ENCODE measurements around the gene CTBP2. TPM values are rescaled to one million over a fixed set of nuclear protein-coding genes. Genes with fewer than 3 reads are reported as not detected.

Gene CTBP2
- total and polyA plus RNA-seq, 10 donors: 6.7 to 74.4 (median 40.1) TPM

- no peak overlapping the region for H3K27ac ChIP-seq
- intact Hi-C loops (cut with DNase I; ENCODE audit: low total_unique reads): no loop called here
- H3K36me3 ChIP-seq: no peaks in the 10 kb centered on the region
- H3K4me3 ChIP-seq: no peak overlapping the region
- peaks cover 0 to 32% (median 0%) of the 10 kb centered on the region in 7 donors for H3K27me3 ChIP-seq (replicated peaks in 1 of 7)
- H3K9me3 ChIP-seq: no peaks in the 10 kb centered on the region
- H3K4me1 ChIP-seq: no peaks in the 10 kb centered on the region
- 72 to 84% (median 79%) methylated on average over 6 to 8 of the region's 8 CpGs for WGBS, 5 donors
- TF ChIP-seq CTCF (IDR thresholded peaks at IDR 0.05 in 8 of 11, conservative IDR thresholded peaks at IDR 0.05 in 3 of 11) (no peak), POLR2A (IDR thresholded peaks at IDR 0.05) (no peak)
- DNase-seq: peak; percentile 43
Observed at GRCh38 chr10:125190946-125191345, 30.6 kb upstream of the CTBP2 start.

- H3K27me3 ChIP-seq (replicated peaks in 1 of 7): peaks cover 0 to 32% (median 0%) of the 10 kb centered on the region in 7 donors
- H3K27ac ChIP-seq: no peak overlapping the region
- peak; percentile 37 for DNase-seq
- no peaks in the 10 kb centered on the region for H3K4me1 ChIP-seq
- no peaks in the 10 kb centered on the region for H3K9me3 ChIP-seq
- H3K36me3 ChIP-seq: no peaks in the 10 kb centered on the region
- 74 to 89% (median 85%) methylated on average over 6 of the region's 6 CpGs for WGBS, 5 donors
- intact Hi-C loops (cut with DNase I; ENCODE audit: low total_unique reads): no loop called here
- TF ChIP-seq CTCF (IDR thresholded peaks at IDR 0.05 in 8 of 11, conservative IDR thresholded peaks at IDR 0.05 in 3 of 11) (no peak), POLR2A (IDR thresholded peaks at IDR 0.05) (no peak), POLR2AphosphoS5 (IDR thresholded peaks at IDR 0.05) (no peak)
- no peak overlapping the region for H3K4me3 ChIP-seq
Observed at GRCh38 chr10:125190414-125190813, 30.1 kb upstream of the CTBP2 start.

GRCh38 chr10:125189162-125189561 is 28.8 kb upstream of the CTBP2 start:
- intact Hi-C loops (cut with DNase I; ENCODE audit: low total_unique reads): no loop called here
- WGBS, 5 donors: 73 to 89% (median 84%) methylated on average over 8 of the region's 8 CpGs

More at GRCh38 chr10:125189162-125189561, 28.8 kb upstream of the CTBP2 start:
- Histone ChIP-seq H3K4me1 (no peaks in the 10 kb centered on the region), H3K4me3 (no peak overlapping the region), H3K27ac (no peak overlapping the region), H3K9me3 (no peaks in the 10 kb centered on the region), H3K36me3 (no peaks in the 10 kb centered on the region), H3K27me3 (replicated peaks in 1 of 7) (peaks cover 0 to 38% (median 0%) of the 10 kb centered on the region in 7 donors)
- TF ChIP-seq CTCF (IDR thresholded peaks at IDR 0.05 in 8 of 11, conservative IDR thresholded peaks at IDR 0.05 in 3 of 11): no peak
- TF ChIP-seq POLR2AphosphoS5 (IDR thresholded peaks at IDR 0.05): no peak
- TF ChIP-seq POLR2A (IDR thresholded peaks at IDR 0.05): no peak
- DNase-seq: peak; percentile 37

All from spleen (tissue), 11 donors.